ENCODE measurements around the gene PRR36. TPM values are rescaled to one million over a fixed set of nuclear protein-coding genes. Genes with fewer than 3 reads are reported as not detected.

The PRR36 gene
- total and polyA plus RNA-seq, 12 donors = 0.22 to 5.2 (median 1.1) TPM; not detected in 1

- intact Hi-C loops (cut with DNase I) = no loop called here
- Histone ChIP-seq H3K9me3 (replicated peaks in 1 of 3) (no peaks in the 10 kb centered on the region), H3K4me3 (no peak overlapping the region), H3K36me3 (replicated peaks in 1 of 2) (peaks cover 0 to 35% of the 10 kb centered on the region in 2 donors), H3K27ac (peak overlapping the region in 2 of 5 donors; percentile 8 to 34), H3K4me1 (replicated peaks in 1 of 2) (peaks cover 12 to 34% of the 10 kb centered on the region in 2 donors), H3K27me3 (no peaks in the 10 kb centered on the region)
- peak in 1 of 2 donors; percentile 17 for TF ChIP-seq POLR2A (IDR thresholded peaks at IDR 0.05)
- no peak for TF ChIP-seq CTCF (IDR thresholded peaks at IDR 0.05)
- 59 to 68% (median 60%) methylated on average over 14 of the region's 14 CpGs for WGBS, 4 donors
- peak; percentile 58 to 87 (median 83) for DNase-seq
These were observed 34.0 kb upstream of the PRR36 start for GRCh38 chr19:7908078-7908699.

GRCh38 chr19:7907544-7907943 lies 33.4 kb upstream of the PRR36 start:
- H3K9me3 ChIP-seq (replicated peaks in 1 of 3) = no peaks in the 10 kb centered on the region

GRCh38 chr19:7907122-7907521 lies 32.9 kb upstream of the PRR36 start:
- intact Hi-C loops (cut with DNase I) = no loop called here
- Histone ChIP-seq H3K27ac (no peak overlapping the region), H3K27me3 (no peaks in the 10 kb centered on the region), H3K9me3 (replicated peaks in 1 of 3) (no peaks in the 10 kb centered on the region), H3K36me3 (replicated peaks in 1 of 2) (peaks cover 0 to 25% of the 10 kb centered on the region in 2 donors), H3K4me3 (no peak overlapping the region), H3K4me1 (replicated peaks in 1 of 2) (peaks cover 20 to 44% of the 10 kb centered on the region in 2 donors)
- WGBS, 4 donors = 88 to 95% (median 91%) methylated on average over 19 of the region's 19 CpGs
- peak in 2 of 7 donors; percentile 22 to 57 for DNase-seq
- TF ChIP-seq CTCF (IDR thresholded peaks at IDR 0.05) = no peak
- no peak for TF ChIP-seq POLR2A (IDR thresholded peaks at IDR 0.05)

More at GRCh38 chr19:7907544-7907943, 33.4 kb upstream of the PRR36 start:
- H3K4me3 ChIP-seq = no peak overlapping the region
- intact Hi-C loops (cut with DNase I) = no loop called here
- peak overlapping the region in 2 of 5 donors; percentile 8 to 34 for H3K27ac ChIP-seq
- TF ChIP-seq CTCF (IDR thresholded peaks at IDR 0.05) (no peak), POLR2A (IDR thresholded peaks at IDR 0.05) (no peak)
- DNase-seq = peak in 1 of 7 donors; percentile 29
- H3K27me3 ChIP-seq = no peaks in the 10 kb centered on the region
- WGBS, 4 donors = 84 to 88% (median 87%) methylated on average over 9 to 11 of the region's 11 CpGs
- H3K36me3 ChIP-seq (replicated peaks in 1 of 2) = peaks cover 0 to 30% of the 10 kb centered on the region in 2 donors
- peaks cover 18 to 40% of the 10 kb centered on the region in 2 donors for H3K4me1 ChIP-seq (replicated peaks in 1 of 2)

GRCh38 chr19:7905859-7906258 lies 31.7 kb upstream of the PRR36 start:
- H3K36me3 ChIP-seq (replicated peaks in 1 of 2) = peaks cover 0 to 13% of the 10 kb centered on the region in 2 donors
- H3K9me3 ChIP-seq (replicated peaks in 1 of 3) = no peaks in the 10 kb centered on the region
- H3K27ac ChIP-seq = no peak overlapping the region
- H3K4me1 ChIP-seq (replicated peaks in 1 of 2) = peaks cover 20 to 44% of the 10 kb centered on the region in 2 donors
- H3K27me3 ChIP-seq = no peaks in the 10 kb centered on the region
- TF ChIP-seq CTCF (IDR thresholded peaks at IDR 0.05) (no peak), POLR2A (IDR thresholded peaks at IDR 0.05) (no peak)
- DNase-seq = peak in 4 of 7 donors; percentile 25 to 63 (median 31)
- intact Hi-C loops (cut with DNase I) = no loop called here
- no peak overlapping the region for H3K4me3 ChIP-seq
- WGBS, 4 donors = 82 to 89% (median 86%) methylated on average over 8 to 10 of the region's 10 CpGs

Data from adrenal gland (tissue), 12 donors.